Fibroblast of peridontal ligament (primary cell): ENCODE data around the gene MAN1B1.

ENCODE experiments used
- DNase-seq: peaks from one replicate; pipeline ENCODE4 v3.0.0-alpha.2; 2010; ENCODE audit errors: extremely low read depth

Gene MAN1B1

DNA sequence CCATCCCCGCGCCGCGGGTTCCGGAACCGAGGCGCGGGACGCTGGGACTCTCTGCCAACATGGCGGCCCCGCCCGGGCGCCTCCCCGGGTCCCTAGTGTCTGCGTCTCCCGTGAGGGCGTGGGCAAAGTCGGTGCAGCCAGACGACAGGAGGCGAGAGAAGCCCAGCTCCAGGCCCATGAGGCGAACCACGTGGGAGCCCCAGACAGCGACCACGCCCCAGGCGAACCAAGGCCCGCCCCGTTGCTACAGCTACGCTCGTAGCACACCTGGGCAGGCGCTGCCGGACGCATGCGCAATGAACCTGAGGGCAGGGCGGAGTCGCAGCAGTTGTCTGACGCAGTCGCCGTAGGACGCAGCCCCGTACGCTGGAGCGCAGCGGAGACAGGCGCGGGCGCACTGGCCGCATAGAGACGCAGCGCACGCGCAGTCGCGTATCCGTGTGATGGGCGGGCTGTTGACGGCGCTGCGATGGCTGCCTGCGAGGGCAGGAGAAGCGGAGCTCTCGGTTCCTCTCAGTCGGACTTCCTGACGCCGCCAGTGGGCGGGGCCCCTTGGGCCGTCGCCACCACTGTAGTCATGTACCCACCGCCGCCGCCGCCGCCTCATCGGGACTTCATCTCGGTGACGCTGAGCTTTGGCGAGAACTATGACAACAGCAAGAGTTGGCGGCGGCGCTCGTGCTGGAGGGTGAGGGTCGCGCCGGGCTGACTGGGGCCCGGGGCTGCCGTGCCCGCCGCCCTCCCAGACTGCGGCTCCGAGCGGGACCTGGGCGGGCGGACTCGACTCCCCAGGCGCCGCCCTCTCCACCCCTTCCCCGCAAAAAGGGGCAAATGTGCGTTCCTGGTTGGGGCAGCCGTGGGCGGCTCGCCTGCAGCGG, at the start of gene MAN1B1:
Gene MAN1B1, plus strand, starts transcription at position 455 of the 878 bp plus-strand sequence. Its CDS starts 15 bp downstream, at position 470.
- DNase-seq, result peak; percentile 97

DNA sequence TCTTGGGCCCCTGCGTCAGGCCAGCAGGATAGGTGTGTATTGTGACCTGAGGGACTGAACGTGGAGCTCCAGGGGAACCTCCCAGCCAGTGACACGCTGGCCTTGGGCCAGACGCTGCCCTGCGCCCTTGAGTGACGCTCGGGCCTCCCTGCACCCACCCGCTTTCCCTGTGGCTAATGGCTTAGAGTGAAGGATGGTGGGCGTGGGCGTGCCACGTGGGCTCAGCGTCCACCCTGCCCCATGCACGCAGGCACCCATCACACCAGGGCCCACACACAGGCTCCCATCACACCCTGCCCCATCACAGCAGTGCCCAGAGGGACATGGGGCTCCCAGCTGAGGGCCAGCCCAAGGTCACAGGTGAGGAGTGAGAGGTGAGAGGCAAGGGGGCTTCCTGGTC, 49.8 kb upstream of the MAN1B1 start:
- DNase-seq, result no peak

DNA sequence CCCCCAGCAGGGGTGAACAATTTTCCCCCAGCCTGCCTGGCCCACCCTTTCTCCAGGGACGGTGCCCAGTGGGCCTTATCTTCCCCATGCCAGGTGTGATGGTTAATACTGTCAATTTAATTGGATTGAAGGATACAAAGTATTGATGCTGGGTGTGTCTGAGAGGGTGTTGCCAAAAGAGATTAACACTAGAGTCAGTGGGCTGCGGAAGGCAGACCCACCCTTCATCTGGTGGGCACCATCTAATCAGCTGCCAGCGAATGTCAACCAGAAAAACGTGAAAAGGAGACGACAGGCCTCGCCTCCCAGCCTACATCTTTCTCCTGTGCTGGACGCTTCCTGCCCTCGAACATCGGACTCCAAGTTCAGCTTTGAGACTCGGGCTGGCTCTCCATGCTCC, 49.3 kb upstream of the MAN1B1 start:
- DNase-seq, result no peak

DNA sequence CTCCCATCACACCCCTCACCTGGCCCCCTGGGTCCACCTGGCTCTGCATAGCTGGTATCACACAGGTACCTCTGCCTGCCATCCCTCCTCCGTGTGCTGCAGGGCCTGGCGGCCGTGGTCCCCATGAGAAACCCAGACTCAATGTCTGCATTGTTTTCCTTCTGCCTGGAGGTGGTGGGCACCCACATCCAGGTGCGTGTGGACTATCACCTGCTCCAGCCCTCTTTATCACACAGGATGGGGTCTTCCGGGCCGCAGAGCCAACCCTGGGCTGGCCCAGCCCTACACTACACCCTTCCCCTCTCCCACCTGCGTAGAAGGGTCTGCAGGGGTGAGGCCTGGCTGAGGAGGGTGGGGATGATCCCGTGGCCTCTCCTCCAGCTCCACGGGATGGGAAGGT, 47.9 kb upstream of the MAN1B1 start:
- no peak for DNase-seq

DNA sequence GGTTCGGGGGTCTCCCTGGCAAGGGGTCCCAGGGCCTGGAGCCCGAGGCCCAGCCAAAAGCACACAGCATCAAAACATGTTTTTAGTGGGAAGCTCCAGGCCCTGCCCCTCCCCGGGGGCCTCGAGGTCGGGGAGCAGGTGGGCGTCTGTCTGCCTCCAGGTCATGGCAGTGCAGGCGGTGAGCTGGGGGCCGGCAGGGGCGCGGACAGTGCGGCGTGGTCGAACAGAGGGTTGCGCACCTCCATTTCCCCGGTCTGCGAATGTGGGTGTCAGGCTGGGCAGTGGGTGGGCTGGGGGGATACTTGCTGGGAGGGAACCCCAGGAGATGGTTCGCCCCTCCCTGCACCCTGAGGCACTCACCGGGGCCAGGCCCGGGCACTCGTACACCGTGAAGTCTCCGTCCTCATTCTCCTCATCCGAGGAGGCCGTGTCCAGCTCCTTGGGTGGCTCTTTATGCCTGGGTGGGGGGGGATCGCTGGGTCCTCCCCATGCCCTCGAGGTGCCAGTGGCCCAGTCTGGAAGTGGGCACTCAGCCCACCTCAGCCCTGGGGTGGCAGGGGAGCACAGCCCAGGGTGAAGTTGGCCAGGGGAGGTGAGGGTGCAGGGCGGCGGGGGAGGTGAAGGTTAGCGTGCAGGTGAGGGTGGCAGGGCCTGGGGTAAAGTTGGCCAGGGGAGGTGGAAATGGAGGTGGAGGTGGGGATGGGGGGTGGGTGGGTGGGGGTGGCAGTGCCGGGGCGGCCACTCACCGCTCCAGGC, 47.0 kb upstream of the MAN1B1 start:
- DNase-seq, result no peak

- DNase-seq, result no peak
Measured at GRCh38 chr9:137040568-137040967, 46.2 kb upstream of the MAN1B1 start.

- no peak for DNase-seq
Measured at GRCh38 chr9:137041124-137041523, 45.7 kb upstream of the MAN1B1 start.

GRCh38 chr9:137042751-137043727, 43.7 kb upstream of the MAN1B1 start:
- no peak for DNase-seq

GRCh38 chr9:137044037-137044436, 42.7 kb upstream of the MAN1B1 start:
- DNase-seq, result no peak

DNA sequence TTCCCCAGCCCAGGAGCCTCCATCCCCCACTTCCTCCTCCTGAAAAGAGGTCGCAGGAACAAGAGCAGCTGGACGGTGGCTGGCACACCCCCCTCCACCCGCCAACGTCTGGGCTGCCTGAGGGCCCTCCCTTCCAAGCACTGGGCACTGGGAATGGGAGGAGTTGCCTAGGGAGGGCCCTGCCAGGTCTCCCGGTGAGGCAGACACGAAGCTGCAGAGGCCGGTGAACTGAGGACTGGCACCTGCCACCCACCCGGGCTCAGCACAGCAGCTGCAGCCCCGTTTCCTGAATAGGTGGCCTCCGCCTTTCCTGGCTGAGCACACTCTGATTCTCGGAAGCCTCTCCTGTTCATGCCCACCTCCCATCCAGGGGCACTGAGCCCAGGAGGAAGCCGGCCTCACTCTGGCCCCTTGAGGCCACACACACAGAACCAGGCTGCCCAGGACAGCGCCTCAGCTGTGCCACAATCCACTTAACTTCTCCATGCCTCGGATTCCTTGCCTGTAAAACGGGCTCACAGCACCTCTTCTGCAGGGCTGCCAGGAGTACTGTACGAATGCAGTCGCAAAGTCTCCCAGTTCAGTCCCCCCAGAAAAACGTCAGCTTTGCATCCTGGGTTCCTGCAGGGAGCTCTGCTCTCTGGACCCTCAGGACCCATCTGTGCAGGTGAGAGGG, 42.1 kb upstream of the MAN1B1 start:
- no peak for DNase-seq

- peak; percentile 30 for DNase-seq
Measured at GRCh38 chr9:137045294-137046087, 41.3 kb upstream of the MAN1B1 start.

- DNase-seq, result peak; percentile 57
Measured at GRCh38 chr9:137046088-137046787, 40.5 kb upstream of the MAN1B1 start, which contains the start of gene NPDC1. Gene NPDC1 (minus strand): TSS chr9:137046177. CDS start chr9:137045989, 188 bp downstream.

DNA sequence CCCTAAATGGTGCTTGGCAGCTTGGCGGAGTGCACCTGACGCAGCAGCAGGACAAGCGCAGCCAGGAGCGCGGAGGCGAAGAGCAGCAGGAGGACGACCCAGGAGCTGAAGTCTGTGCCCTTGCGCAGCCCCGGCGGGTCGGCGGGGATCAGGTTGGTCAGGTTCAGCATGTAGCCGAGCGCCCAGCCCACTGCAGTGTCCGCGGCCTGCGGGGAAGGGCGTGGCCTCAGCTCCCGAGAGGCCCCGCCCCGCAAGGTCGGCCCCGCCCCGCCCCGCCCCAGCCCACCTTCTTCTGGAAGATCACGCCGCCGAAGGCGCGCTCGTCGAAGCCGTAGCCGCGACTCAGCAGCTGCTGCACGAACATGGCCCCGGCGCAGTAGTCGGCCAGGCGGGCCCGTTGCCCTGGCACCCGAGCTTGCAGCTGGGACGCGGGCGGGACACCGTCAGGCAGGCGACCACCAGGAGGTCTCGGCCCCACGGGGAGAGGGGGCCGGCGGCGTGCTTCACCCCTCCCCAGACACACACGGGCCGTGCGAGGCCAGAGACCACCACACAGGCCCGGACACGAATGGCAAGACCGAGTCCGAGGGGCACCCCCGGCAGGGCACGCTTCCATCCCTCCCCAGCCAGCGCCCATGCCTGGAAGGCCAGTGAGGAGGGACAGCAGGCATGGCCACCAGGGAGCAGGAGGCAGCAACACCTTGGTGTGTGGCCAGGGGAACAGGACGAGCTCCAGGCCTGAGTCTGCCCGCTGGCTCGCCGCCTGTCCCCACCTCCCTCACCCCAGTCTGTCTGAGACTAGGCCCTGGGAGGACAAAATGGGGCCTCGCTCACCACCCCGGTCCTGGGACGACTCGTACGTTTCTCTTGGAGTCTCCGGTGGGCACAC, 37.9 kb upstream of the MAN1B1 start:
- no peak for DNase-seq

GRCh38 chr9:137049544-137050449, 37.0 kb upstream of the MAN1B1 start:
- DNase-seq, result peak; percentile 35

DNA sequence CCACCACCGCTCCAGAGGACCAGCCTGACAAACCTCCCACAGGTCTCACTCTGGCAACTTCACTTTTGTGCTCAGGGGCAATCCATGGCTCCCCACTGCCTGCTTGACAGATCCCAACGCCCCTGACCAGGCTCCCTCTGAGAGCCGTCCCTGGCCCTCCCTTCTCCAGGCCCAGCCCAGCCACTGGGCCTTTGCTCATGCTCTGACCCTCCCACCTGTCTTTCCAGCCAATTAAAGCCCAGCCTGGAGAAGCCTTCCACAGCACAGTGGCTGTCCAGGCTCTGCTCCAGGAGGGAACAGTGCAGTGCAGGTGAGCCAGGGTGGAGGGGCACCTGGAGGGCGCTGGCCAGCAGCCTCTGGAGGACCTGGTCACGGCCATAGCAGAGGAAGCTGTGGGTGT, 36.2 kb upstream of the MAN1B1 start:
- DNase-seq, result no peak

DNA sequence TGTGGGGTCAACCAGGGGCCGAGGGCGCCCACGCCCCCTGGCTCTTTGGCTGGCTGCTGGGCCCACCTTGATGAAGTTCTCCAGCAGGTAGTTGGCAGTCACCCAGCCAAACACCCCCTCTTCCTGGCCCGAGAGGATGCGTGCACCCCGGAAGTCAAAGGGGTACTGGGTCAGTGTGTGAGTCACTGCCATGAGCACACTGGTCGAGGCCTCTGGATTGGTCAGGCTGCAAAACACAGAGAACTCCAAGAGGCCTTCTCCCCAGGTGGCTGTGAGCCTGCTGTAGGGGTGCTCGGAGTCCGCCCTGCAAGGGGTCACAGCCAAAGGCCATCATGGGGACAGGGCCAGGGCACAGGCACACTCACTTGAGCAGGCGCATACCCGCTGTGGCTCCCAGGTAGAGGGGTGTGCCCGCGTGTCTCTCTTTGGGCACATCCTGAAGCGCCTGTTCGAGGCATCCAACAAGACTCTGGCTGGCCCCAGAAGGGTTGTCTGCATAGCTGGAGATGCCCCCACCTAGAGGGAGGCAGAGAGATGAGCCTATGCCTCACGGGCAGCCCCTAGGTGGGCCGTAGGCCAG, 35.5 kb upstream of the MAN1B1 start:
- no peak for DNase-seq

DNA sequence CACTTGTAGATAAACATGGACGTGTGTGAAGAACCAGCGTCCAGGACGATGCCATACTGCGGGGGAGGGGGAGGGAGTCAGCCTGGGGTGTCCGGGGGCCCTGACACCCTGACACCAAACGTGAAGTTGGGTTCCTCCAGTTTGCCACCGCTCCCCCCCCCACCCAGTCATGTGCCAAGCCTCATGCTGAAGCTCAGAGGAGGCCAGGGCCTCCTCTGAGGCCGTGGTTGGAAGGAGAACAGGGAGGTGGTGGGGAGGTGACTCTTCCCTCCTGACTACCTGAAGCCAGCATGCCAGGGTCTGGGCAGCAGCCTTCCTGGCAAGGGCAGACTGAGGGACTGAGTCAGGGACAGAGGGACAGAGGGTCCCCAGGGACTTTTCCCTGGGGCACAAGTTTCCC, 34.5 kb upstream of the MAN1B1 start:
- DNase-seq, result no peak
